Stimulated activated CD4-positive, alpha-beta T cell treated with anti-CD3 and anti-CD28 coated beads, Interleukin-1b, Interleukin-23, amount 100 ng/mL, for 1 hour (primary cell): ENCODE measurements around the gene EDARADD.
"Not testable (repeated sequence)": the region's sequence is repeated elsewhere in the genome, so short reads cannot be mapped to it uniquely, and the experiment has no call there.

ENCODE experiments used
- DNase-seq, 2 donors: peaks; one replicate each; pipeline ENCODE4 v3.0.0-alpha.2; 2020; ENCODE audit warnings: low read depth in 2 of 2

The EDARADD gene

DNA sequence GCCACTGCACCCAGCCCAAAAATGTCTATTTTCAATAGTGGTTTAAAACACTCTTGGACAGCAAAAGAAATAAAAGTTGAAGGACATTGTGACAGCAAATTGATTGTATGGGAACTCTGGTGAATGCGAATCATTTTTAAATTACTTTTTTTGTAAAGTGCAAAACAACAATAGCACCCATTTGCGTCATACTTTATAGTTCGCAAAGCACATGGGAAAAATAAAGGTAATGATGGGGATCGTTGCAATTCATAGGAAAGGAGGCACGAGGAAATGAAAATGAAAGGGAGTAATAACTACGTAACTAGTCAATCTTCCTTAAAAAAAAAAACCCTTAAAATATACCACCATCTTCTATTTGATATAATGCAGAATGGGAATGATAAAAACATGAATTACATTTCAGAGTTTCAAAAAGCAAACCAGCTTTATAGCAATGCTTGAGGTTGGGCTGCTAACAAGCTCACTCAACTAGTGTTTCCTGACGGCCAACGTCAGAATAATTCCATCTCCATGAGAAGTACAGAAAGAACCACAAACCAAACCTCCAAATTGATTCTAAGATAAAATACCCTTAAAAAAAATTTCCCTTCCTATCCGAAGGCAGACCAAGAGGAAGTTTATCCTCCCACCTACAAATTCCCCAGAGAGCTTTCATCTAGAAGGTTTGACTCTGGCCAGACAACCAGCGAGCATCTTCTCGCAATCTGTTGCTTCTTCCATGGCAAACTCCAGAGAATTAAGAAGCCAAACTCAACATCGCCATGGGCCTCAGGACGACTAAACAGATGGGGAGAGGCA, at the start of gene EDARADD:
TSS of gene EDARADD (plus strand) at position 606 of the 801 bp plus-strand sequence. CDS start at position 765, 159 bp downstream.
- no peak for DNase-seq

DNA sequence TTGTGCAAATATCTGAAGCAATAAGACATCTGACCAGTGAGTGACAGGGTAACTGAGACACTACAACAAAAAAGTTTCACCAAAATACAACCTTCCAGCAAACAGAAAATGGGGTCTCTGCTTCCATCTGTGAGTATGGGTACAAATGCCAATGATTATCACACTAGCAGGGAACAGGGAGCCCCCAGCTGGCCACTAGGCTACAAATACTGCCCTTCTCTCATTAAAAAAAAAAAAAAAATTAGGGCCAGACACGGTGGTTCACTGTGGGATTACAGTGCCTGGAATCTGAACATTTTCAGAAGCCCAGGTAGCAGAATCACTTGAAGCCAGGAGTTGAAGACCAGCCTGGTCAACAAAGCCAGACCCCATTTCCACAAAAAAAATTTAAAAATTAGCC, 48.4 kb upstream of the EDARADD start:
- DNase-seq: no peak

- no peak for DNase-seq
Measured at GRCh38 chr1:236348071-236348470, 46.0 kb upstream of the EDARADD start.

GRCh38 chr1:236350308-236350707, 43.8 kb upstream of the EDARADD start:
- no peak for DNase-seq

DNA sequence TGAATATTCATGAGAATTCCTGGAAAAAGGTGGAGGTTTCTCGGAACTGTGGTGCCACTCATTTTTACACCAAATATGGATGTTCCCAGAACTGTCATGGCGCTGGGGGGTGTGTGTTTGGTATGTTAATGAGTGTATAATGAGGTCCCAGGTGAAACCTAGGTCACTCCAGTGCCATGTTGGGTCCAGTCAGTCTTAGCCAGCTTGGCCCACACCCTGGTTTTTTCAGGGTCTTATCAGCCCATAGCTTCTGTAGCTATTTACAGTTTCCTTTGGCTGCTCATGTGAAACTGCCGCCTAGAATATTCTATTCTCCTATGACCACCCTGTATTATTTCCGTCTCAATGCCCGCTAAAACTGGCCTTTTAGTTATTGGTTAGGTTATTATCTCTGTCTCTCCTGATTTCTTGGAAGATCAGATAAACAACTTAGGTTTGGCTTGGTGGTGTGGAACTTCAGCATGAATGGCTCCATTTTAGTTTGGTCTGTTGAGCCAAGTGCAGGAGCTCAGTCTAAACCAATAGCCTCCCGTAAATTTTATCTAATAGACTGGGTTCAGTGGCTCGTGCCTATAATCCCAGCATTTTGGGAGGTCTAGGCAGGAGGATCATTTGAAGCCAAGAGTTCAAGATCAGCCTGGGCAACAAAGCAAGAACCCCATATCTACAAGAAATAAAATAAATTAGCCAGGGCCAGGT, 42.1 kb upstream of the EDARADD start:
- DNase-seq: no peak

- DNase-seq: not testable (repeated sequence)
Measured at GRCh38 chr1:236352747-236353146, 41.3 kb upstream of the EDARADD start.

DNA sequence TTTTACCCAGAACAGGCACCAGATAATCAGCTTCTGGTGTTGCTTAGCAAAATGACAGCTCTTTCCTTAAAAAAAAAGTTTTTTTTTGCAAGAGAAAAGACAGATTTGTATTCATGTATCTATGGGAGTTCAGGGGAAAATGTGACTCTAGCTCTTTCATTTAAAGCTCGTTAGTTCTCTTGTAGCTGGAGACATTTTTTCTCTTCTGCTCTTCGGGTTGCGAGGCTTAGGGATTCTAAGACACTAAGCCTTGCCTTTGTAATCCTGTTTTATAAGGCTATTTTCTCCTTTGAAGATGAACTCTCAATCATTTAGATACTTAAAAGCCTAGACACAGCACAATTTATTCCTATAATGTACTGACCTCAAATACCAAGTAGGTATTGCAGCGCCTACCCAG, 40.3 kb upstream of the EDARADD start:
- DNase-seq: no peak

- no peak for DNase-seq
Measured at GRCh38 chr1:236354330-236355147, 39.5 kb upstream of the EDARADD start.

GRCh38 chr1:236356141-236356540, 37.9 kb upstream of the EDARADD start:
- no peak for DNase-seq

- DNase-seq: no peak
Measured at GRCh38 chr1:236361909-236362590, 32.0 kb upstream of the EDARADD start.

DNA sequence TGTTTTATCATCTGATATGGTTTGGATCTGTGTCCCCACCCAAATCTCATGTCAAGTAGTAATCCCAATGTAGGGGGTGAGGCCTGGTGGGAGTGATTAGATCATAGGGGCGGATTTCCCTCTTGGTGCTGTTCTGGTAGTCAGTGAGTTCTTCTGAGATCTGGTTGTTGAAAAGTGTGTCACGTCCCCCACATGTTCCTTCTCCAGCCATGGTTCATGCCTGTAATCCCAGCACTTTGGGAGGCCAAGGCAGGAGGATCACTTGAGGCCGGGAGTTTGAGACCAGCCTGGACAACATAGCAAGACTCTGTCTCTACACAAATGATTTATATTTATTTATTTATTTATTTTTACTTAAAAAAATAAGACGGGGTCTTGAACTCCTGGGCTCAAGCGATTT, 30.8 kb upstream of the EDARADD start:
- no peak for DNase-seq

DNA sequence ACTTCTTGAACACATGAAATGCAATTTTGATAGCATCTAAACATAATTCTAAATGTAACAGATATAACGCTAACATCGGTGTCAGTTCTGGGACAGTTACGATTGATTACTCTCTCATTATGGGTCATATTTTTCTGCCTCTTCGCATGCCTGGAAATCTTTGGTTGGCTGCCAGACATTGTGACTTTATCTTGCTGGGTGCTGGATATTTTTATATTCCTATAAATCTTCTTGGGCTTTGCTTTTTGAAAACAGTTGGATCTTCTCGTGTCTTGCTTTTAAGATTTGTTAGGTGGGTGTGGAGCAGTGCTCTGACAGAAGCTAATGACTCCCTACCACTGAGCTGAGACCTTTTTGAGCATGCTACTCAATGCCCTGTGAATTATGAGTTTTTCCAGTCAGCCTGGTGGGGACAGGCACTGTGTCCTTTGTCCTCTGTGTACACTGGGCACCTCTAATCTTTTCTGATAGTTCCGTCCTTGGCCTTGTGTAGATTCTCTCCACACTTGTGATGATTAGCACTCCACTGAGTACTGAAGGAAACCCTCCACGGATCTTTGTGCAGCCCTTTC, 28.0 kb upstream of the EDARADD start:
- no peak for DNase-seq

GRCh38 chr1:236366681-236367080, 27.4 kb upstream of the EDARADD start:
- not testable (repeated sequence) for DNase-seq

- no peak for DNase-seq
Measured at GRCh38 chr1:236370420-236370819, 23.7 kb upstream of the EDARADD start.

DNA sequence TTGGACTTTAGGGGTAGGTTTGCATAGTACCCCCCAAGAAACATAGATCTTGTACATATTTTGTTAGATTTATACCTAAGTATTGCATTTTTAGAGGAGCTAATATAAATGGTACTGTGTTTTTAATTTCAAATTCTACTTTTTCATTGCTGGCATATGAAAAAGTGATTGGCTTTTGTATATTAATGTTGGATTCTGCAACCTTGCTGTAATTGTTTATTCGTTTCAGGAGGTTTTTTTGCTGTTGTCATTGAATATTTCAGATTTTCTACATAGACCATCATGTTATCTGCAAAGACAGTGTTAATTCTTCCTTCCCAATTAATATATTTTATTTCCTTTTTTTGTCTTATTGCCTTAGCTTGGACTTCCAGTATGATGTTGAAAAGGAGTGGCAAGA, 23.0 kb upstream of the EDARADD start:
- DNase-seq: no peak

DNA sequence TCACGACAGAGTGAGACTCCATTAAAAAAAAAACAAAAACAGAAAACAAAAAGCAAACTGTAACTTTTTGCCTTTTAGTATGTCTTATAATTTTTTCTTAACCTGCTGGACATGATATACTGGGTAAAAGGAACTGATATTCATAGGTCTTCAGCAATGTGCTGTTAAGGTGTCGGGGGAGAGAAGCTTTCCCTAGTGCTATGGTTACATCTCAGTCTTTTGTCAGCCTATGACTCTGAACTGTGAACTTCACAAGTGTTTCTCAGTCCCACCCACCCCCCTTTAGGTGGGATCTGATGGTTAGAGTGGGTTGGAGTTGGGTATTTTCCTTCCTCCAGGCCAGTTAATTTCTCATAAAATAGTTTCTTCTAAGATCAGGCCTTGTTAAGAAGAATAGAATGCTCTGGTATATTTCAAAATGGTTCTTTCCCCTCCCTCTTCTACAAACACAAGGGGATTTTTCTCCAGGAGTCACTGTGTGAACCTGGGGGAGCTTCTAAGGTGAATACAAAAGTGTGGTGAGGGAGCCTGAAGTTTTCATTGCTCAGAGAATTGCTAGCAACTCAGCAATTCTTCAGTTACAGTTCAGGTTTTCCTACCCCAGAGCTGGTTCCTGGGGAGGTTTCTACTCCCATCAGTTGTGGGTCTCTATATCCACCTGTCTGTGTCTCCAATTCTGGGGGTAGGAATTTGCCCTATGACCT, 16.1 kb upstream of the EDARADD start:
- no peak for DNase-seq

- DNase-seq: no peak
Measured at GRCh38 chr1:236381565-236382158, 12.4 kb upstream of the EDARADD start.

GRCh38 chr1:236388332-236388731, 5.8 kb upstream of the EDARADD start:
- no peak for DNase-seq

DNA sequence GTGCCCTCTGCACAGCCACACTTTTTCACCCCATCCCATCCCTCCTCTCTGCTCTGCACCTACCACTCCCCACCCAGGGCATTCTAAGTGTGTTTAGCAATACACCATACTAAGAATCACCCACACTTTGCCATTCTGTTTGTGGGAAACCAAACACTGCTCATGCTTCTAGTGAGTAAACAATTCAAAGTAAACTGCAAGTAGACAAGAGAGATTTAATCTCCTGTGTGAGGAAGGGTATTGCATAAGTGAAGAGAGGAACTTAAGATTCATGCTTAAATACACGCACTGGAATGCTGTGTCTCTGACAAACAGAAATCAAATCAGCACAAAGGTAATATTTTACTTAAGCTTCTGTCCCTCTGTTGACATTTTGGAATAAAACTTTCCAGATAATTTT, 4.8 kb upstream of the EDARADD start:
- DNase-seq: no peak

DNA sequence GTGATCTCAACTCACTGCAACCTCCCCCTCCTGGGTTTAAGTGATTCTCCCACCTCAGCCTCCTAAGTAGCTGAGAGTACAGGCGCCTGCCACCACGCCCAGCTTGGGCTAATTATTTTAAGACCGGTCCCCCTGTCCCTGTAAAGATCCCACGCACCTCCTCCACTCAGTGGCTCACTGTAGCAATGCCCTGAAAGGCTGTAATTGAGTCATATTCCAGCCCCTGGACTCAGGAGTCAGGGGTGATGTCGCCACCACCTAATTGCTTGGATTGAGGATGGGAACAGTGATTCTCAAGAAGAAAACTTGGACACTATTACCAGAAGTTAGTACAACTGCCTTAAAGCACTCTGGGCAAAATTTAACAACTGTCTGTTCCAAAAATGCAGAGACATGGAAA, 3.1 kb upstream of the EDARADD start:
- DNase-seq: no peak
